Astrocyte of the spinal cord (primary cell): ENCODE results near the gene ANKRD17.
A peak's percentile ranks its signal among the peaks of the same experiment; 100 is the strongest.

Experiments used
- DNase-seq: peaks from one replicate; pipeline ENCODE4 v3.0.0; 2011; ENCODE audit warnings: low read depth, low spot score
- H3K4me3 ChIP-seq: 2 replicates; pipeline ENCODE4 v1.5.1; 2011; ENCODE audit warnings: low read depth, mild to moderate bottlenecking, low read length, moderate library complexity
- in situ Hi-C: cut with HindIII; loops from 2 replicates; pipeline ENCODE4 v1.10.0; 2017; ENCODE audit warnings: low sequenced_read_pairs
- TF ChIP-seq, protein P1 (sequence below): IDR thresholded peaks from 2 replicates; pipeline ENCODE4 v1.5.1; 2012; ENCODE audit warnings: low read depth, mild to moderate bottlenecking, low read length, inconsistent platforms

Gene ANKRD17

GRCh38 chr4:73064536-73064935 lies 194.1 kb downstream of the ANKRD17 start:
- no peak overlapping the region for H3K4me3 ChIP-seq
- no peak for DNase-seq
- TF ChIP-seq, protein P1, sequence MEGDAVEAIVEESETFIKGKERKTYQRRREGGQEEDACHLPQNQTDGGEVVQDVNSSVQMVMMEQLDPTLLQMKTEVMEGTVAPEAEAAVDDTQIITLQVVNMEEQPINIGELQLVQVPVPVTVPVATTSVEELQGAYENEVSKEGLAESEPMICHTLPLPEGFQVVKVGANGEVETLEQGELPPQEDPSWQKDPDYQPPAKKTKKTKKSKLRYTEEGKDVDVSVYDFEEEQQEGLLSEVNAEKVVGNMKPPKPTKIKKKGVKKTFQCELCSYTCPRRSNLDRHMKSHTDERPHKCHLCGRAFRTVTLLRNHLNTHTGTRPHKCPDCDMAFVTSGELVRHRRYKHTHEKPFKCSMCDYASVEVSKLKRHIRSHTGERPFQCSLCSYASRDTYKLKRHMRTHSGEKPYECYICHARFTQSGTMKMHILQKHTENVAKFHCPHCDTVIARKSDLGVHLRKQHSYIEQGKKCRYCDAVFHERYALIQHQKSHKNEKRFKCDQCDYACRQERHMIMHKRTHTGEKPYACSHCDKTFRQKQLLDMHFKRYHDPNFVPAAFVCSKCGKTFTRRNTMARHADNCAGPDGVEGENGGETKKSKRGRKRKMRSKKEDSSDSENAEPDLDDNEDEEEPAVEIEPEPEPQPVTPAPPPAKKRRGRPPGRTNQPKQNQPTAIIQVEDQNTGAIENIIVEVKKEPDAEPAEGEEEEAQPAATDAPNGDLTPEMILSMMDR, result no peak
- in situ Hi-C loops, result no loop called here

GRCh38 chr4:73055241-73055897 lies 203.2 kb downstream of the ANKRD17 start:
- TF ChIP-seq, protein P1, result no peak
- H3K4me3 ChIP-seq, result no peak overlapping the region
- in situ Hi-C loops, result no loop called here
- no peak for DNase-seq

- DNase-seq, result peak; percentile 54
- no peak overlapping the region for H3K4me3 ChIP-seq
Measured at GRCh38 chr4:73053974-73054480, 204.6 kb downstream of the ANKRD17 start.

DNA sequence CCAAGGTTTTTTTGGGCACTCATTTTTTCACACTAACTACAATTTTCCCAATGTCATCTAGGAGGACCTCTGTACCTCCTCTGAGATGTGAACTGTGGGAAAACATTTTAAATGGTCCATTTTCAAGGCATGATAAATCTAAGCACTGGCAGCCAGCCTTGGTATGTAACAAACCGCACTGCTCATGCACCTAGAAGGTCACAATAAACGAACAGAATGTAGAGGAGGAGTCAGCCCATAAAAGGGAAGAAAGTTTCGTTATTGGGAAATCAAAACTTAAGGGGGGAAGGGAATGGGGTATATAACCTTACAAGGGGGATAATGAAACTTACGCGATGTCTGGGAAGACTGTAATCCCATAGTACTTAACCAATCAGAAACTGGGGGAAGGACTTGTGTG lies 205.5 kb downstream of the ANKRD17 start:
- peak; percentile 11 for DNase-seq
- H3K4me3 ChIP-seq, result no peak overlapping the region
- in situ Hi-C loops, result no loop called here
- TF ChIP-seq, protein P1, result no peak

More at GRCh38 chr4:73053974-73054480, 204.6 kb downstream of the ANKRD17 start:
- TF ChIP-seq, protein P1, result no peak
- in situ Hi-C loops, result no loop called here

DNA sequence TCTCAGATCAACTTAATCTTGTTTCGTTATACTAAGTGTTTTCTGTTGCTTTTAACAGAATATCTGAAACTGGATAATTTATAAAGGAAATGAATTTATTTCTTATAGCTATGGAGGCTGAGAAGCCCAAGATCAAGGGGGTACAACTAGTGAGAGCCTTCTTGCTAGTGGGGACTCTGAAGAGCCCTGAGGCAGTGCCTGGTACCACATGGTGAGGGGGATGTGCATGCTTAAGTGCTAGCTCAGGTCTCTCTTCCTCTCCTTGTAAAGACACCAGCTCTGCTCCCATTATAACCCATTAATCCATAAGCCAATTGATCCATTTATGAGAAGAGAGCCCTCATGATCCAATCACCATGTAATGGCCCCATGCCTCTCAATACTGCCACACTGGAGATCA lies 207.0 kb downstream of the ANKRD17 start:
- H3K4me3 ChIP-seq, result no peak overlapping the region
- no peak for DNase-seq
- TF ChIP-seq, protein P1, result no peak
- in situ Hi-C loops, result no loop called here

DNA sequence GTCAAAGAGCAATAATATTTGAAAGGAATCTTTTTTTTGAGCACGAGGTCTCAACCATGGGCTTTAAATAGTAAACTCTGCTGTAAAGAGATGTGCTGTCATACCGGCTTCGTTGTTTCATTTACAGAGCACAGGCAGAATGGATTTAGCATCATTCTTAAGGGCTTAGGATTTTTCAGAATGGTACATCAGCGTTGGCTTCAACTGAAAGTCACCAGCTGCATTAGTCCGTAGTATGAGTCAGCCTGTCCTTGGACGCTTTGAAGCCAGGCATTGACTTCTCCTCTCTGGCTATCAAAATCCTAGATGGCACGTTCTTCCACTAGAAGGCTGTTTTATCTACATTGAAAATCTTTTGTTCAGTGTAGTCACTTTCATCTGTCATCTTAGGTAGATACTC lies 212.7 kb downstream of the ANKRD17 start:
- DNase-seq, result no peak
- TF ChIP-seq, protein P1, result no peak
- in situ Hi-C loops, result no loop called here

More for the DNA sequence above, 212.7 kb downstream of the ANKRD17 start:
- H3K4me3 ChIP-seq, result no peak overlapping the region
